ENCODE data around the gene HPSE2.

Gene HPSE2

DNA sequence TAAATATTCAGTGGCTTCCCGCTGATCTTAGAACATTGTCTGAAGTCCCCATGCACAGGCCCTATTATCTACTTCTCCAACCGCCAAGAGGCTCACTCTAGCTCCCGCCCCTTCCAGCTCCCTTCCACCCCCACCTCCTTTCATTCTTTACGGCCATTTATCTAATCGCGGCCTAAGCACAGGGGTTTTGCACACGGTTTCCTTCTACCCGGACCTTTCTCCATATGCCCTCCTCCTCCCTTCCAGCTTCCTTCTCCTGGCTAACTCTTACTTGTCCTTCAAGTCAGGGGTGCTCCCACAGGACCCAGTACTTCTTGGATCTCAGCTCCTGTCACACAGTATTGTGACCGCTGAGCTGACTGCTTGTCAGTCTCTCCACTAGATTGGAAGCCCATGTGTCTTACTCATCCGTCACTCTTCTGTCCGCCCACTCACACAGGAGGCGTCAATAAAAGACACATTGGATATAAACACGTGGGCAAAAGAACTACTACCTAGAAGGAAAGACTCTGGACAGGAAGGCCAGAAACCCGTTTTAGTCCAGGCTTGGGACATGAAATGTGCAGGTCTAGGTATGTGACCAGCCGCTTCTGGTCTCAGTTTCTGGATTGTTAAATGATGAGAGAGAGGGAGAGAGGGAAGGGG is 768.7 kb downstream of the HPSE2 start:
- no peak for TF ChIP-seq GATA2 (IDR thresholded peaks at IDR 0.05; ENCODE audit: low read depth, low read length)
- no peak for TF ChIP-seq GATA3 (IDR thresholded peaks at IDR 0.05; ENCODE audit: low read depth, low read length)

- TF ChIP-seq GATA2 (IDR thresholded peaks at IDR 0.05; ENCODE audit: low read depth, low read length) (no peak), GATA3 (IDR thresholded peaks at IDR 0.05; ENCODE audit: low read depth, low read length) (no peak)
Measured at GRCh38 chr10:98465866-98466265, 769.8 kb downstream of the HPSE2 start.

DNA sequence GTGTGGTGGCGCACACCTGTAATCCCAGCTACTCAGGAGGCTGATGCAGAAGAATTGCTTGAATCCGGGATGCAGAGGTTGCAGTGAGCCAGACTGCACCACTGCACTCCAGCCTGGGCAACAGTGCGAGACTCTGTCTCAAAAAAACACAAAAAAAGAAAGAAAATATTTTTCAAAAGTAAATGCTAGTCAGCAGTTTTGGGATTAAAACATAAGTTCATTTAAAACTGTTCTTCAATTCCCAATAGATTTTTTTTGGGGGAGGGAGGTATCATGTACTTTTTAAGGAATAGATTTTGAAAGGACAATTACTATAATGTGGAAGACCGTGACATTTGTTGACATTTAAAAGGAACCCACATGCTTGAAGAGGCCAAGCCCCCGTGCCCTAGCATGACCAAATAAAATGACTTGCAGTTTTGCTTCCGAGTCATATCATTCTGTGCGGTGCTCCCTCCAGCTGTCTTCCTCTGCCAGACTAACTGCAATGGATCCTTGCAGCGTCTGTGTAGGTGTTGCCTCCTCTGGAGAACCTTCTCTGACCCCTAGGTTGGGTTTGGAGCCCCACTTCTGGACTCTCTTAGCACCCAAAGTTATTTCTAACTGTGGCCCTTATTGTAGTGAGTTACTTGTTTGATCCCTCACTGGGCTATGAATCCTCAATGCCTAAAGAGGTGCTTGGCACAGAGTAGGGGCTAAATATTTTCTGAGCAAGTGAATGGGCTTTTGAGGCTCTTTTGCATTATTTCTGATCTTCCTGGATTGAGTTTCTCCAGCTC is 771.5 kb downstream of the HPSE2 start:
- TF ChIP-seq GATA2 (IDR thresholded peaks at IDR 0.05; ENCODE audit: low read depth, low read length), result no peak
- TF ChIP-seq GATA3 (IDR thresholded peaks at IDR 0.05; ENCODE audit: low read depth, low read length), result no peak

GRCh38 chr10:98463016-98463415 is 772.6 kb downstream of the HPSE2 start:
- TF ChIP-seq GATA2 (IDR thresholded peaks at IDR 0.05; ENCODE audit: low read depth, low read length), result no peak
- TF ChIP-seq GATA3 (IDR thresholded peaks at IDR 0.05; ENCODE audit: low read depth, low read length), result no peak

- TF ChIP-seq GATA3 (IDR thresholded peaks at IDR 0.05; ENCODE audit: low read depth, low read length), result no peak
- no peak for TF ChIP-seq GATA2 (IDR thresholded peaks at IDR 0.05; ENCODE audit: low read depth, low read length)
Measured at GRCh38 chr10:98461500-98461842, 774.2 kb downstream of the HPSE2 start.

DNA sequence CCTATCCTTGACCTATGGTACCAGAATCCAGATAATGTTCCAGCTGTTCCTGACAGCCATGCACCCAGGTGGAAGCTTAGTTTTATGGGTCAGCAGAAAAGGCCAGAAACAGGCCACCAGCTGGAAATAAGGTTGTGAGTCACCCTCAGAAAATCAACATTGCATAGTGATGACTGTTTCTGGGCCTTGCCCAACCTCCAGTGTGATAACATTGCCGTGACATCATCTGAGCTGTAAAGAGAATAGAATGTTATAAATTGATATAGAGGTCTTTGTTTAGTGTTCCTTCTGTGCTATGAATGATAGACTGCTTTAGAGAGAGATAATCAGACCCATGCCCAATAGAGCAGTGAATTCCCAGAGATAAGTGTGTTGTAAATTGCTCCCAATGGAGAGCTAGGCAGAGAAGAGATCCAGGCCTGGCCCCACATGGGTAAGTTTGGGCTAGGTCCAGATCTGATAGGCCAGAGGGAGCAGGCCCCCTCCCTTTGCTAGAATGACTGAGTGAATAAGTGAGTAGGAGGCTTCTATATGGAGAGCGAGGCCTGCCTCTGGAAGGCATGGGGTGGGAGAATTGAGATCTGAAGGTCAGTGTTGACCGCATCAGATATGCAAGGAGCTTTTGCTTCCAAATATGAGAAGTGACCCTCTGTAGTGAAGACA is 774.7 kb downstream of the HPSE2 start:
- TF ChIP-seq GATA3 (IDR thresholded peaks at IDR 0.05; ENCODE audit: low read depth, low read length) (peak; percentile 91), GATA2 (IDR thresholded peaks at IDR 0.05; ENCODE audit: low read depth, low read length) (peak; percentile 98)

GRCh38 chr10:98458809-98459784 is 776.6 kb downstream of the HPSE2 start:
- no peak for TF ChIP-seq GATA3 (IDR thresholded peaks at IDR 0.05; ENCODE audit: low read depth, low read length)
- no peak for TF ChIP-seq GATA2 (IDR thresholded peaks at IDR 0.05; ENCODE audit: low read depth, low read length)

- TF ChIP-seq GATA2 (IDR thresholded peaks at IDR 0.05; ENCODE audit: low read depth, low read length), result no peak
- TF ChIP-seq GATA3 (IDR thresholded peaks at IDR 0.05; ENCODE audit: low read depth, low read length), result no peak
Measured at GRCh38 chr10:98457721-98458120, 777.9 kb downstream of the HPSE2 start.

DNA sequence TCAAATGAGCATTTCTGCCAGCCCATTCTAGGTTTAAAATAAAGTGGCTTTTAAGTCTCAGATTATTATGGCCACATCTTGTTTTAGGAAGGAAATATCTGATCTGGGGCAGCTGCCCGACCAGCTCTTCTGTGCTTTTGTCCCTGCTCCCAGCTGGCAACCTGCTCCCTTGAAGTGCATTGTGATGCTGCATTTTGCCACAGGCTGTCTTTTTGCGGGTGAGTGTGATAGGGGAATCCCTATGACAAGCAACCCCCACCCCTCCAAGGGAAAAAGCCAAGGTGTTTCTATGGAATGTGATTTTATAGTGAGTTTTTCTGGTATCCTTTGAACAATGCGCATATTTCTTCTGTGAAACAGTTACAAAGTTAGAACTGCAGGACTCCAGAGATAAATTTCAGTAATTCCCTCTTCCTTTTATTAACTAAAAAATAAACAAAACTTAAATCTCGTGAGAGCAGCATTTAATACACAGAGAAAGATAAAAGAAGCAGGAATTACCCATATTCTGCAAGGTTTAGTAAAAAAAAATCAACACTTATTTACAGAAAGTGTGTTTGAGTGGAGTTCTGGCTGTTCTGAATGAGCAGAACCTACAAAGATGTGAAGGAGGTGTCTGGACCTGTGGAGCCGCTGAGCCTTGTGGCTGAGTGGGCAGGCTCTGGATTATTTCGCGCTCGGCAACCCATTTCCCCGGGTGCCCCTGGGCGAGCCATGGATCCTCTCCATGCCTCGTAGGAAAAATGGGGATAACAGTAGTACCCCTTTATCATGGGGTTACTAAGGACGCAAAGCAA is 778.8 kb downstream of the HPSE2 start:
- TF ChIP-seq GATA2 (IDR thresholded peaks at IDR 0.05; ENCODE audit: low read depth, low read length), result peak; percentile 49; the same call in 1 of the 2 replicates
- TF ChIP-seq GATA3 (IDR thresholded peaks at IDR 0.05; ENCODE audit: low read depth, low read length), result no peak

DNA sequence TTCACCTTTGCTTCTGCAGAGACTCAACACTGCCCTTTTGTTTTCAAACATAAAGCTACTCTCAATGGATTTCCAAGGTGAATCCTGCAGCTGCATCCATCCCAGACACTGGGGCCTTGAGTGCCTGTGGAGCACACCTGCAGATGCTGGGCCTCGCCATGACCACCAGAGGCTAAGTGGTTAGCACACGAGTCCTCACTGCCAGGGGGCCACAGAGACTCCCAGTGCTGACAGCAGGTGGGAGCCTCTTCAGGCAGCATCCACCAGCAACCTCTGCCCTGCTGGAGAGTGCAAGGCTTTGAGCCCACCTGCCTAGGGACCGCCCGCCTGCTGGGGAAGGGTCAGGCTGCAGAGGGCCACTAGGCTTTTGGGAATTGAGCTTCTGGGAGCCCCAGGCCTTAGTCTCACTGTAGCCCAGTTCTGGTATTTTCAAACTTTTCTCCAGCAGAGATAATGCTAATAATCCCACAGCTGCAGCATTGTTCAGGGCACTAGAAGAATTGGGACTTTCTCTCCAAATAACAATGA is 779.5 kb downstream of the HPSE2 start:
- no peak for TF ChIP-seq GATA3 (IDR thresholded peaks at IDR 0.05; ENCODE audit: low read depth, low read length)
- TF ChIP-seq GATA2 (IDR thresholded peaks at IDR 0.05; ENCODE audit: low read depth, low read length), result no peak

DNA sequence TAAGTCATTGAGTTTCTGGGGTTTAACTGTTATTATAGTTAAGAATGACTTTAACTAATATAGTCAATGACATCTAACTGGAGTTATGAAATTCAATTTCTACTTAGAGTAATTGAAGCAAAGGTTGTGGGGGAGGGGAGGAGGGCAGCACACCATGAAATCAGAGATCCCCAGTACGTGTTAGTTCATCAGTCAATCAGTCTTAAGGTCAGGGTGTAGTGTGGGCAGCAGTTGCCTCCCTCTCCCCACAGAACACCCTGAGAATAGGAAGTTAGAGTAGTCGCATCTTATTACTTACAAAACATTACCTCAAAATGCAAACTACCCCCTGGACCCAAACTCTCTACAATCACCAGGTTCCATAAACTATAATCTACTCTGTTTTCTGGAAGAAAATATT is 781.9 kb downstream of the HPSE2 start:
- TF ChIP-seq GATA2 (IDR thresholded peaks at IDR 0.05; ENCODE audit: low read depth, low read length), result no peak

- TF ChIP-seq GATA3 (IDR thresholded peaks at IDR 0.05; ENCODE audit: low read depth, low read length), result no peak
- no peak for TF ChIP-seq GATA2 (IDR thresholded peaks at IDR 0.05; ENCODE audit: low read depth, low read length)
Measured at GRCh38 chr10:98450618-98451017, 785.0 kb downstream of the HPSE2 start.

DNA sequence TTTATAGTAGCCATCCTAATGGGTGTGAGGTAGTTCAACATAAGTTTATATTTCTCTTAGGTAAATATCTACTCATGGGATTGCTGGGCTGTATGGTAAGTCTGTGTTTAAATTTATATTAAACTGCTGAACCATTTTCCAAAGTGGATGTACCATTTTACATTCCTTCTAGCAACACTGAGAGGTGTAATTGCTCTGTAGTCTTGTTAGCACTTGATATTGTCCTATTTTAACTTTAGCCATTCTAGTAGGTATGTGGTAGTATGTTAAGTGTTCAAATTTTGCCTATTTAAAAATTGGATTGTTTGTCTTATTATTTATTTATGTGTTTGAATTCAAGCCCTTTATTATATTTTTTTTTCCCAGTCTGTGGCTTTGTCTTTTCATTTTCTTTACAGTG is 786.4 kb downstream of the HPSE2 start:
- TF ChIP-seq GATA2 (IDR thresholded peaks at IDR 0.05; ENCODE audit: low read depth, low read length), result no peak

Data from SH-SY5Y (cell line).